GM18526 (cell line): Measurements from ENCODE around the gene KREMEN1.

ENCODE experiments used
- POLR2A ChIP-seq: IDR thresholded peaks from 3 replicates; pipeline ENCODE4 v1.6.1; 2011; ENCODE audit not compliant: insufficient read length; ENCODE audit errors: extremely low read depth

KREMEN1 gene, protein sequence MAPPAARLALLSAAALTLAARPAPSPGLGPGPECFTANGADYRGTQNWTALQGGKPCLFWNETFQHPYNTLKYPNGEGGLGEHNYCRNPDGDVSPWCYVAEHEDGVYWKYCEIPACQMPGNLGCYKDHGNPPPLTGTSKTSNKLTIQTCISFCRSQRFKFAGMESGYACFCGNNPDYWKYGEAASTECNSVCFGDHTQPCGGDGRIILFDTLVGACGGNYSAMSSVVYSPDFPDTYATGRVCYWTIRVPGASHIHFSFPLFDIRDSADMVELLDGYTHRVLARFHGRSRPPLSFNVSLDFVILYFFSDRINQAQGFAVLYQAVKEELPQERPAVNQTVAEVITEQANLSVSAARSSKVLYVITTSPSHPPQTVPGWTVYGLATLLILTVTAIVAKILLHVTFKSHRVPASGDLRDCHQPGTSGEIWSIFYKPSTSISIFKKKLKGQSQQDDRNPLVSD

DNA sequence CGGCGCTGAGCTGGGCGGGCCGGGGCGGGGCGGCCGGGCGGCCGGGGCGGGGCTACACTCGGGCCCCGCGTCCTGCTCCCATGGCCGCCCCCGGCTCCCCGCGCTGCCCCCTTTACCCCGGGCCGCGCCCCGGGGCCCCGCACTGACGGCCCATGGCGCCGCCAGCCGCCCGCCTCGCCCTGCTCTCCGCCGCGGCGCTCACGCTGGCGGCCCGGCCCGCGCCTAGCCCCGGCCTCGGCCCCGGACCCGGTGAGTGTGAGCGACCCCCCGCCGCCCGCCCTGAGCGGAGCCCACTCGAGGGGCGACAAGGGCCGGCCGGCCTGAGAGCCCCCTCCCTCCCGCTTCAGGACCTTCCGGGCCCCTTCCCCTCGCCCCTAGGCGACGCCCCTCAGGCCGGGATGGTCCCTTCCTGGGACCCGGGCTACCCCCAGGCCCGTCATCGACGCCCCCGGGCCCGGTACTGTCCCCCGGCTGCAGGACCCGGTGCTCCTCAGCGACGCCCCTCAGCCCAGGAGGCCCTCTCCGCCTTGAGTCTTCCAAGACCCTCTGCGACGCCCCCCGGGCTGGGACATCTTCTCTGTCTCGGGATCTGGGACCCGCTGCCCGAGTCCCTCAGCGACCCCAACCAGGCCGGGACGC, at the start of gene KREMEN1:
TSS of gene KREMEN1 (plus strand) at position 57 of the 639 bp plus-strand sequence. CDS start at position 153, 96 bp downstream.
- no peak for TF ChIP-seq POLR2A

DNA sequence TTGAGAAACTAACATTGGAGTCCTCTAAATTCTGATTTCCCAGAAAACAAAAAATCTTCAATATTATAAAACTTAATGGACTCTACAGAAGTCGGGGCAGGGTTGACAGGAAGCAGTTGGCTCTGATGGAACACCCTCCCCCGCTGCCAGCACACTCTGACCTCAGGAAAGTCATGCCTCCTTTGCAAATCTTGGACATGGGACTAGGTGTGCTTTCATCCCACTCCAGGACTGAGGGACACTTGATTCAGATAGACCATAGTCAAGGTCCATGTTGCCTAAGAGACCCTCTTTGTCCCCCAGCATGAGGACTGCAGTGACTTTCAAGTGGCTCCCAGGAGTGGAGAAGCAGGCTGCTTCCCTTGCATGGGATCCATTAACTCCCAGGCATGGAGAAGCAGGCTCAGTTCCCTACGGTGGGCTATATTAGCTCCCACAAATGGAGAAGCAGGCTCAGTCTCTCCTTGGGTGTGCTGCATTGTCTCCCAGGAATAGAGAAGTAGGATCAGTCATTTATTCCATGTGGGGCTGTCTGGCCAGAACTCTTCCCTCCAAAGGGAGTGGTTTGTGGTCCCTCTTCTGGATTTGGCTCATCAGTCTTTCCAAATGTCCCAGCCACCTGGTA, 49.6 kb upstream of the KREMEN1 start:
- no peak for TF ChIP-seq POLR2A

DNA sequence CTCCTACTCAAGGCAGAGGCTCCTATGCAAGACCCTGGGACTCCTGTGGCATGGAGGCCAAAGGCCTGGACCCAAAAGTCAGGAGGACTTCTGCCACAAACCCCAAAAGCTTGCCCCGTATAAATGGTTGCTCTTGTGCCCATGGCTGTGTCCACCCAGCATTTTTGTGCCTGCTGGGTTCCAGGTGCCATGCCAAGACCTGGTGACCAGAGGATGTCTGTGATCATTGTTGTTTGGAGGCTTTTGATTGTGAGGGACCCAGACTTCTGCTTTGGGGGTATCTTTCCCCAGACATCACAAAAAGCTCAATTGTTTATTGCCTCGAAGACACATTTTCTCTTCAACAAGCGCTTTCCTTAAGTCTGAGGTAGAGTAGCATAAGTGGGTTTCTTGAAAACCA, 46.3 kb upstream of the KREMEN1 start:
- no peak for TF ChIP-seq POLR2A

DNA sequence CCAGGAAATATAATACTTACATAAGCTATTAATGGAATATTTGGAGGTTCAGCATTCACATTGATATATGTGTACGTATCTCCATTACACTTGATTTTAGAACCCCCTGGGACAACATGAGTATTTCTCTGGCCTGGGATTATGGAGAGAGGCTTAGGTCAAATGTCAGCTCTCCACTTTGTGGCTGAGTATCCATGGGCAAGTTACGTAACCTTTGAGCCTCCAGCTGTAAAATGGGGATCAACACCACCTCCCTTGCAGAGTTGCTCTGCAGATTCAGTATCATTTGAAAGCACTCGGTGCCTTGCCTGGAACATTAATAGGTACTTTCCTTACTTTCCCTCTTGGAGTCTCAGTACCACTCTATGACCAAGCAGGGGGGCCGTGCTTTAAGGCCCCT, 44.4 kb upstream of the KREMEN1 start:
- no peak for TF ChIP-seq POLR2A

DNA sequence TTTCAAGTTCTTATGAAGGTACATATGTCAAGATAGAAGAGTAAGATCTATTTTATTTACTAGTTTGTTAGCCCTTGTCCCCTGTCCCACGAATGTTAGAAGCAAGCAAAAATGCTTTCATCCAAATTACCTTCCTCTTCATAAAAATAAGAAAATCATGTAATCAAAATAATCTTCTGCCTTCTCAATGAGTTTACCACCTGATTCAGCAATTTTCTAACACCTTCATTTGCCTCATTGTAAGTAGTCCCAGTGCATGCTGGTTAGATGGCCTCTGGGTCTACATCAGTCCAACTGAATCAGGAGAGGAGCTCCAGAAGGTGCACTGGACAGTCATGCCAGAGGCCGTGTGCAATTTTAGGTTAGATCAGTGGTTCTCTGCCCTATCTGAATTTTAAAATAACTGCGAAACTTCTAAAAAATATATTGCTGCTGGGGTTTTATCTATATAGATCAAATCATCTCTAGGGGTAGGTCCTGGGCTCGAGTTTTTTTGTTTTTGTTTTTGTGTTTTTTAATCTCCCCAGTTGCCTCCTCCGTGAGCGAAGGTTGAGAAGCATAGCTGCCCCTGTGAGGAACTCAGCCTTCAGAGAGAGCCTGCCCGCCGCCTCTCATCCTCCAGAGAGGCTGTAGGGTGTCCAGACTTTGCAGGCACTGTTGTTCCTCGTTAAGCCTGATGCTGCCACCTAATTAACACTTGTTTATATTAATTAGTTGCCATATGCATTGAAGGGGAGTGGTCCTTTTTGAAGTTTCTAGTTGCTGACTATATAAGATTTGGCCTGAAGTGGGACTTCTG, 43.4 kb upstream of the KREMEN1 start:
- TF ChIP-seq POLR2A, result no peak

DNA sequence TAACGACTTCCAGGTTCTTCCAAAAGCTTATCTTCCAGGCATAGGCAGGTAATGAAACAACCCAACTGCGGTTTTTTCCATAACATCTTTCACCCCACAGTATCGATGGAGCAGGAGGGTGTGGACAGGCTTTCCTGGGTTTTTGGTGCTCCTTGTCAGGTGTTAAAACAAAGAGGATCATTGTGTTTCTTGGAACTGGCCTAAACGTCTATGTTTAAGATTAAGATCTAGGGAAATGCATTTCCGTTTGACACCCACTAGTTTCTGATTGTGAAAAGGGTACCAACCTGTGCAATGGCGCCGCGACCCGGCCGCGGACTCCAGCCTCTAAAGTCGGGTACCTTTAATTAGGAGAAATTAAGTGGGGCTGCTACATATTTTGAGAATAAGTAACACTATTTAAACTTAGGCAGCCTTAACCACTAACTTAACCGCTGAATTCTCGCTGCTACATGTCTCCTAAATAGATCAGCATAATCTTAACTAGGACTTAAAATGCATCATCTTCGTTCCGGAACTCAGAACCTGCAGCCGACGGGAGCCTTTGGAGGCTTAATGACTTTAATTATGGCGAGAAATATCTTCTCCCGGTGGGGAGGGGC, 42.7 kb upstream of the KREMEN1 start:
- TF ChIP-seq POLR2A, result no peak

DNA sequence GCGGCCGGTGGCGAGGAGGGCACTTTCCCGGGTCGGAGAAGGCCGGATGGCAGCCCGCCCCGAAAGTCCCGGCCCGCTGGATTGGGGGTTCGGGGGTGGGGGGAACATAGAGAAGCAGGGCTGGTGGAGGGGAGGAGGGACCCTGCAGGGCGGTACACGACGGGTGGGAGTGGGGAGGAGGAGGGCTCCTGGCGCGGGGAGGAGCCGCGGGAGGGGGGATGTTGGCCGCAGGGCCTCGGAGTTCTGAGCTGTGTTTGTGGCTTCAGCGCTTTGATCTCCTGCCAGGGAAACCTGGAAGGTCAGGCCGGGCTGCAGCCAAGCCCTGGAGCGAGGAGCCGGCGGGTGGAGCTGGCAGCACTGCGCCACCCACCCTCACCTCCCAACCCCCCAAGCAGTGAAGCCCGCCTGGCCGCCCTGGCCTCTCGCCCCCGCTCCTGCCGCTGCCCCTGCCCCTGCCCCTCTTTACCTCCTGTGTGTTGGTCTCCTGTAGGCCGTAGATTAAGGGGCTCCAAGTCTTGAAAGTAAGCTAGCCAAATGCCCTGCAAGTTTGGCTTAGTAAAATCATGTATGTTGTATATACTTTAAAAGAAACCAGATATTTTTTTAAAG, 42.1 kb upstream of the KREMEN1 start:
- no peak for TF ChIP-seq POLR2A

DNA sequence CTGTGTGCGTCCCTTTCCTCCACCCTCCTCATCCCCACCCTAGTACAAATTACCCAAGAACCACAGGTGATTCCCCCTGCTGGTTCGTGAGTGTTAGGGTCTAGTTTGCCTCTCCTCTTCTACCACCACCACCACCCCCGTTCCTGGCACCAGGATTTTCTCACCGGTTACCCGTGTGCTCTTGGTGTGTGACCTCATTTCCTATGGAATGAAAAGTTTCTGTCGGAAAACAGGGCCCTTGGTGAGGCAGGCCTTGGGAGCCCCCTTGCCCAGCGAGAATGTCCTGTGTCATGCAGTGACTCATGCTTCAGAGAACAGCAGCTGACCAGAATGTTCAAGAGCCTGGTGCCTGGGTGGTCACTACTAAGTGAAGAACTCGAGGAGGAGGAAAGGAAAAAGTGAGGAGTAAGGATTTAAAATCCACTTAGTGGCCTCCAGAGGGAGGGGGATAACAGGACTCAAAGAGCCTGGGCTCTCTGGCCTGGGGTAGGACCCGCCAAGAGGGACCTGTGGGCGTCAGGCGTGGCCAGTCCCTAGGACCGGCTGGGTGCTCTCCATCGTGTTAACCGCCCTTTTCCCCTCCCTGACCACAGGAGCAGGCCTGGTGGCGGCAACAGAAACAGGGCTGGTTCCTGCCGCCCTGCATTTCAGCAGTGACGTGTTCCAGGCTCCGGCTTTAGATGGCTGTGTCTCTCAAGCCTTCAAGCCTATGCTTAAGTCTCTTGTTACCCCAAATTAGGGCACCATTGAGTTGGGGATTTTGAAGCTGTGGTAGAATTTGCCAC, 41.4 kb upstream of the KREMEN1 start:
- TF ChIP-seq POLR2A, result no peak

DNA sequence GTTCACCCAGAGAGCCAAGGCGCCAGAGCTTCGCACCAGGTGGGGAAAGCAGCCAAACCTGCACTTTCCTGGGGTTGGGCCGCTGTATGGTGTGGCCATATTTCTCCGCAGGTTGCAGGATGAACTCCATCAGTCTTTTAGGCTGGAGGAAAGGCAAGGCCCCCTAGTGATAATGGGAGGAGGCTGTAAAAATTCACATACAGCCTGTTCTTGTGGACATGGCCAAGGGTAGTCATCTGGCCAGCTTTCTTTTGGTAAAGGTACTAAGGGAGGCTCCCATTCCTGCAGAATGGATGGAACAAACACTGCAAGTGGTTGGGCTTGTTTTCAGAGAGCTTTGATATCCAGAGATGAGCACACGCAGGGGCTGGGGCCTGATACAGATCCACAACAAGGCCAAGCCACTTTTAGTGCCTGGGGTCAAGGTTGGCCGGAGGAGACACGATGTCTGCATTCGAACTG, 40.8 kb upstream of the KREMEN1 start:
- TF ChIP-seq POLR2A, result no peak

DNA sequence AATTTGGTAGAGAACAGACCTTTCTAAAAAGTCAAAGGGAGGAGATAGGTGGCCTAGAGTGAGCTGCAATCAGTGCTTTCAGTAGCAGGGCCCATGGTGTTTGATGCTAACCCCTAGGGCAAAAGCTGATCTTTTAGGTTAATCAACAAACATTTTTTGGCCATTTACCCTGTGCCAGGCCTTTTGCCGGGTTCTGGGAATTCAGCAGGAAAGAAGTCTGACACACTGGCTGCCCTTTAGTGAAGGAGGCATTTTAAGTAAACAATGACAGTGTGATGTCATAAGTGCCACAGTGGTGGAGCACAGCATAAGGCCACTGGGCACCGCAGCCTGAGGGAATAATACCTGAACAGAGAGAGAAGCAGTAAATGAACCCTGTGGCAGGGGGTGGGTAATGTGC, 40.3 kb upstream of the KREMEN1 start:
- TF ChIP-seq POLR2A, result no peak

DNA sequence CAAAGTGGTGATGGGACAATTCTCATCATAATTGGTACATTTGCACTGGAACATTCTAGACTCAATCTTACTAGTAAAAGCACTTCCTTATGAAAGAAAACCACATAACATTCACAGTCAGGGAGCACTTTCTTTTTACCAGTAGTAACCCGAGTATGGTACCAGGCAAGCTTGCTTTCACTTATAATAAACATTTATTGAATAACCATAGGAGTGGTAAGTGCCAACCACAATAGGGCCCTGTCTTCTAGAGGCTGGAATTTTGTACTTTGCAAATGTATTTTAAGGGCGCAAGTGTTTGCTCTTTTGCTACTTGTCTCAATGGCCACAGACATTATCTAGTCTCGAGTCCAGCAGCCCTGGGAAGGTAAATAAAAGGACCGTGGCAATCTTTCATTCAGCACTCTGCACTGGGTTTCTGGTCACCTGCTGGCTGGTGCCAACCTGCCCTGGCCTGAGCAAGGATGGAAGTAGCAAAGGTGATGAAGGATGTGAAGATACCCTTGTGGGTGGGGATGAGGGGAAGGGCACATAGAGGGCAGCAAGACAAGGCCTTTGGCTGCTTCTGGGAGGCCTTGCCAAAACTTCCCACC, 35.4 kb upstream of the KREMEN1 start:
- TF ChIP-seq POLR2A, result no peak

DNA sequence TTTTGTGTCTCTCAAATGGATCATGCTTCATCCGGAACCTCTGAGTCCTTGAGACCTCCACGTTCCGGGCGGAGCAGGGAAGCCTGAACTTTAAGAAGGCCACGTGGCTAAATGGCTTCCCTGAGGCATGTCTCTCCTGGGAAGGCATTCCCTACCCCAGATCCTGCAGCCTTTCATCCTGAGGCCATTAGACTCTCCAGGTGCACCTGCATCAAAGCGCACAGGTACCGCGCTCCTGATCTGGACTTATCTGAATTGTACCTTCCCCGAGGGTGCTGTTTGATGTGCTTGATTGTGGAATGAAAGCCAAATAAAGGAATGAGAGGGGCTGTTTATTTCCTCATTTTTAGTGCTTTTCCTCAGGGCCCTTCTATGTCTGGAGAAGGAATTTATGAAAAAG, 33.7 kb upstream of the KREMEN1 start:
- no peak for TF ChIP-seq POLR2A

DNA sequence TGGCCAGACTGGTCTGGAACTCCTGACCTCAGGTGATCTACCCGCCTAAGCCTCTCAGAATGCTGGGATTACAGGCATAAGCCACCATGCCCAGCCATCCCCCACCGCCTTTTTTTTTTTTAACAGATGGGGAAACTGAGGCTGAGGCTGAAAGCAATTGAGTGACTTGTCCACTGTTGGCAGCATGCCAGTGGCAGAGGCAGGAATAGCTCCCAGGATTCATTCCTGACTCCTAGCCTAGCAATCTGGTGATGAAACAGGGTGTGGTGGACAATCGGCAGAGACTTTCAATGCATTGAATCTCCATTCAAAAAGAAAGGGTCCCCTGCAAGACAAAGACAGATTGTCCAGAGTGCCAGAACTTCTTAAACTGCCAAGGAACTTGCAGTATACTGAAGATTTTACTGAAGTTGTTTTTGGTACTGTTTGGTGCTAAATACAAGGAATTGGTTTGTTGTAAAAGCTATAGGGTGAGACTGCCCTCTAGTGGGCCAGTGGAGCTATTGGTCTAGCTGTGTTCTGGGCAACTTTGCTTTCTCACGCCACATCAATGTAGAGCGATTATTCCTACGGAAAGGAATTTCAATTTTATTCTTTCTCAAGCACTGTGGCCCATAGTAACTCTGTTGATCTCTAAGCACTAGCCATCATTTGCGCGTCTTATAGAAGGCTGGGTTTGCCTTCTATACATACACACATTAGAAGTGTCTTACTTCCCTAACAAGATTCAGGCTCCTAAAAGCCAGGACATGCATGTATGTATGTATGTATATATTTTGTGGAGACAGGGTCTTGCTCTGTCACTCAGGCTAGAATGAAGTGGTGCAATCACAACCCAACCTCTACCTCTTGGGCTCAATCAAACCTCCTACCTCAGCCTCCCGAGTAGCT, 32.2 kb upstream of the KREMEN1 start:
- no peak for TF ChIP-seq POLR2A

DNA sequence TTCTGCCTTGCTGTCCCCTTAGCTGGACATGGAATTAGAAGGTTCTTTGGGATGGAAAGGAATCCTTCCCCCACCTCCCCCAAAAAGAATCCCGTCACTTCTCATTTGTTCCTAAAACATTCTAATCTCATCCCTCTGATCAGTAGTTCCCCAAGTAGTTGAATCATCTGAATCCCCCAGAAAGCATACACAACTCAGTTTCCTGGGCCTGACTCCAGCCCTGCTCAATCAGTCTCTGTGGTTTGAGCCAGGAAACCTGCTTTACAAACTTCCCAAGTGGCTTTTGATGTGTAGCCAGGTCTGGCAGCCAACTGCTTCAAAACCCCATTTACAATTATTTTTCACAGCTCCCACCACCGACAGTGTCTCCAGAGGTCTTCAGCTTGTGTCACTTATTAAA, 31.4 kb upstream of the KREMEN1 start:
- TF ChIP-seq POLR2A, result no peak
